Skeletal muscle tissue (tissue), 4 donors: Measurements from ENCODE around the gene ZBTB16. TPM values are rescaled to one million over a fixed set of nuclear protein-coding genes. Genes with fewer than 3 reads are reported as not detected.

ENCODE experiments used
- H3K27ac ChIP-seq: one replicate; pipeline ENCODE4 v1.7.0; 2013; ENCODE audit warnings: mild to moderate bottlenecking, low read depth, low read length, inconsistent platforms
- H3K27me3 ChIP-seq, 3 donors: one replicate each; pipeline ENCODE4 v1.7.0; 2013; ENCODE audit warnings: low read length in 3 of 3; ENCODE audit not compliant: control insufficient read depth in 3 of 3, insufficient read depth in 3 of 3
- H3K36me3 ChIP-seq, 3 donors: one replicate each; pipeline ENCODE4 v1.7.0; 2013; ENCODE audit warnings: low read length in 3 of 3; ENCODE audit not compliant: control insufficient read depth in 3 of 3, insufficient read depth in 3 of 3
- H3K4me1 ChIP-seq, 3 donors: one replicate each; pipeline ENCODE4 v1.7.0; 2013; ENCODE audit warnings: low read length in 3 of 3, mild to moderate bottlenecking in 3 of 3; ENCODE audit not compliant: control insufficient read depth in 3 of 3, insufficient read depth in 3 of 3
- H3K4me3 ChIP-seq, 3 donors: one replicate each; pipeline ENCODE4 v1.7.0; 2013; ENCODE audit warnings: low read length in 3 of 3
- H3K9ac ChIP-seq, 3 donors: one replicate each; pipeline ENCODE4 v1.7.0; 2013; ENCODE audit warnings: low read length in 3 of 3, mild to moderate bottlenecking in 3 of 3, moderate library complexity in 2 of 3, low read depth in 1 of 3
- H3K9me3 ChIP-seq, 3 donors: one replicate each; pipeline ENCODE4 v1.7.0; 2013; ENCODE audit warnings: low read length in 3 of 3; ENCODE audit not compliant: control insufficient read depth in 3 of 3
- total RNA-seq: library from RNA; depleted of rRNA; stranded (reverse); fragments of >200 nt; gene quantifications from one replicate; pipeline ENCODE4 v1.2.3, GENCODE V29; 2014
- donor health status: Osteomylitis.

ZBTB16 gene
- total RNA-seq, 1 donor from 2014 or later = 6.8 TPM

- H3K27ac ChIP-seq = peak overlapping the region; percentile 96
- H3K4me1 ChIP-seq = peaks cover 69 to 90% (median 81%) of the 10 kb centered on the region in 3 donors
- H3K27me3 ChIP-seq = no peaks in the 10 kb centered on the region
- H3K9ac ChIP-seq = peak overlapping the region in 2 of 3 donors; percentile 74 to 80
- peak overlapping the region in 1 of 3 donors; percentile 28 for H3K4me3 ChIP-seq
- H3K36me3 ChIP-seq = peaks cover 5 to 32% (median 20%) of the 10 kb centered on the region in 3 donors
- H3K9me3 ChIP-seq = no peaks in the 10 kb centered on the region
These were observed 11.1 kb downstream of the ZBTB16 start for GRCh38 chr11:114070464-114071139.

- no peaks in the 10 kb centered on the region for H3K27me3 ChIP-seq
- H3K4me1 ChIP-seq = peaks cover 73 to 89% (median 81%) of the 10 kb centered on the region in 3 donors
- peak overlapping the region; percentile 96 for H3K27ac ChIP-seq
- H3K4me3 ChIP-seq = peak overlapping the region; percentile 38 to 49 (median 42)
- no peaks in the 10 kb centered on the region for H3K9me3 ChIP-seq
- peak overlapping the region; percentile 63 to 80 (median 66) for H3K9ac ChIP-seq
- peaks cover 2 to 28% (median 6%) of the 10 kb centered on the region in 3 donors for H3K36me3 ChIP-seq
These were observed 13.7 kb downstream of the ZBTB16 start for GRCh38 chr11:114073007-114073827.

GRCh38 chr11:114073828-114074381, 14.4 kb downstream of the ZBTB16 start:
- H3K27me3 ChIP-seq = no peaks in the 10 kb centered on the region
- H3K27ac ChIP-seq = peak overlapping the region; percentile 96
- H3K4me1 ChIP-seq = peaks cover 75 to 89% (median 81%) of the 10 kb centered on the region in 3 donors
- no peaks in the 10 kb centered on the region for H3K9me3 ChIP-seq
- peaks cover under 1 to 23% (median 2%) of the 10 kb centered on the region in 3 donors for H3K36me3 ChIP-seq
- peak overlapping the region; percentile 24 to 49 (median 49) for H3K4me3 ChIP-seq
- H3K9ac ChIP-seq = peak overlapping the region; percentile 66 to 80 (median 67)

- Histone ChIP-seq H3K4me1 (peaks cover 78 to 89% (median 83%) of the 10 kb centered on the region in 3 donors), H3K27ac (peak overlapping the region; percentile 96), H3K36me3 (peaks cover 0 to 17% (median 2%) of the 10 kb centered on the region in 3 donors), H3K4me3 (peak overlapping the region; percentile 34 to 57 (median 49)), H3K9ac (peak overlapping the region; percentile 66 to 80 (median 67)), H3K27me3 (no peaks in the 10 kb centered on the region), H3K9me3 (no peaks in the 10 kb centered on the region)
These were observed 15.2 kb downstream of the ZBTB16 start for GRCh38 chr11:114074546-114075343.

GRCh38 chr11:114075344-114075610, 15.8 kb downstream of the ZBTB16 start:
- H3K27me3 ChIP-seq = no peaks in the 10 kb centered on the region
- H3K9me3 ChIP-seq = no peaks in the 10 kb centered on the region
- peak overlapping the region in 2 of 3 donors; percentile 66 to 80 for H3K9ac ChIP-seq
- H3K27ac ChIP-seq = peak overlapping the region; percentile 96
- peaks cover 83 to 92% (median 85%) of the 10 kb centered on the region in 3 donors for H3K4me1 ChIP-seq
- peaks cover 0 to 17% (median 2%) of the 10 kb centered on the region in 3 donors for H3K36me3 ChIP-seq
- no peak overlapping the region for H3K4me3 ChIP-seq

GRCh38 chr11:114075891-114076441, 16.5 kb downstream of the ZBTB16 start:
- Histone ChIP-seq H3K4me1 (peaks cover 87 to 93% (median 89%) of the 10 kb centered on the region in 3 donors), H3K27me3 (no peaks in the 10 kb centered on the region), H3K9ac (peak overlapping the region; percentile 54 to 73 (median 62)), H3K4me3 (peak overlapping the region; percentile 9 to 47 (median 46)), H3K36me3 (peaks cover 0 to 13% (median 2%) of the 10 kb centered on the region in 3 donors), H3K27ac (peak overlapping the region; percentile 96), H3K9me3 (no peaks in the 10 kb centered on the region)

GRCh38 chr11:114076921-114077331, 17.4 kb downstream of the ZBTB16 start:
- peaks cover 93 to 97% (median 94%) of the 10 kb centered on the region in 3 donors for H3K4me1 ChIP-seq
- no peak overlapping the region for H3K4me3 ChIP-seq
- no peaks in the 10 kb centered on the region for H3K27me3 ChIP-seq
- peak overlapping the region; percentile 96 for H3K27ac ChIP-seq
- peak overlapping the region; percentile 58 to 65 (median 64) for H3K9ac ChIP-seq
- peaks cover 0 to 13% (median 2%) of the 10 kb centered on the region in 3 donors for H3K36me3 ChIP-seq
- no peaks in the 10 kb centered on the region for H3K9me3 ChIP-seq

- Histone ChIP-seq H3K27me3 (no peaks in the 10 kb centered on the region), H3K9ac (peak overlapping the region; percentile 46 to 65 (median 52)), H3K9me3 (no peaks in the 10 kb centered on the region), H3K36me3 (peaks cover 0 to 13% (median 2%) of the 10 kb centered on the region in 3 donors), H3K4me1 (peaks cover 93 to 97% (median 94%) of the 10 kb centered on the region in 3 donors), H3K27ac (peak overlapping the region; percentile 96), H3K4me3 (peak overlapping the region in 2 of 3 donors; percentile 4 to 9)
These were observed 18.2 kb downstream of the ZBTB16 start for GRCh38 chr11:114077482-114078305.
